Measurements from ENCODE around the gene ZNF80.

The ZNF80 gene

GRCh38 chr3:114213627-114214541, 23.5 kb downstream of the ZNF80 start:
- Histone ChIP-seq H3K4me1 (ENCODE audit: control insufficient read depth, low read length) (peaks cover 71% of the 10 kb centered on the region), H3K27ac (ENCODE audit: low read depth, low read length) (peak overlapping the region; percentile 98), H3F3A (ENCODE audit: control insufficient read depth, insufficient read depth) (peaks cover 30% of the 10 kb centered on the region), H3K4me3 (ENCODE audit: low read length) (peak overlapping the region; percentile 76), H3K79me2 (ENCODE audit: control insufficient read depth, low read length) (peaks cover 14% of the 10 kb centered on the region), H3K4me2 (ENCODE audit: low read length) (peak overlapping the region; percentile 94), H3K27me3 (ENCODE audit: control insufficient read depth, low read length) (no peaks in the 10 kb centered on the region), H3K36me3 (ENCODE audit: control insufficient read depth, low read length) (peaks cover 4% of the 10 kb centered on the region; the same call in 1 of the 2 replicates), H3K9me2 (replicated peaks; ENCODE audit: control insufficient read depth, low read length) (no peaks in the 10 kb centered on the region), H3K9me3 (ENCODE audit: control insufficient read depth, insufficient read depth, low read length) (no peaks in the 10 kb centered on the region), H4K20me1 (ENCODE audit: control insufficient read depth, insufficient read depth, low read depth, low read length) (no peaks in the 10 kb centered on the region)
- no peak for TF ChIP-seq EZH2phosphoT487 (IDR thresholded peaks at IDR 0.05; ENCODE audit: borderline replicate concordance, low read length)
- TF ChIP-seq, protein P1, sequence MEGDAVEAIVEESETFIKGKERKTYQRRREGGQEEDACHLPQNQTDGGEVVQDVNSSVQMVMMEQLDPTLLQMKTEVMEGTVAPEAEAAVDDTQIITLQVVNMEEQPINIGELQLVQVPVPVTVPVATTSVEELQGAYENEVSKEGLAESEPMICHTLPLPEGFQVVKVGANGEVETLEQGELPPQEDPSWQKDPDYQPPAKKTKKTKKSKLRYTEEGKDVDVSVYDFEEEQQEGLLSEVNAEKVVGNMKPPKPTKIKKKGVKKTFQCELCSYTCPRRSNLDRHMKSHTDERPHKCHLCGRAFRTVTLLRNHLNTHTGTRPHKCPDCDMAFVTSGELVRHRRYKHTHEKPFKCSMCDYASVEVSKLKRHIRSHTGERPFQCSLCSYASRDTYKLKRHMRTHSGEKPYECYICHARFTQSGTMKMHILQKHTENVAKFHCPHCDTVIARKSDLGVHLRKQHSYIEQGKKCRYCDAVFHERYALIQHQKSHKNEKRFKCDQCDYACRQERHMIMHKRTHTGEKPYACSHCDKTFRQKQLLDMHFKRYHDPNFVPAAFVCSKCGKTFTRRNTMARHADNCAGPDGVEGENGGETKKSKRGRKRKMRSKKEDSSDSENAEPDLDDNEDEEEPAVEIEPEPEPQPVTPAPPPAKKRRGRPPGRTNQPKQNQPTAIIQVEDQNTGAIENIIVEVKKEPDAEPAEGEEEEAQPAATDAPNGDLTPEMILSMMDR (IDR thresholded peaks at IDR 0.05; ENCODE audit: low read depth, low read length, poor library complexity, severe bottlenecking): peak; percentile 57

- TF ChIP-seq, protein P1 (IDR thresholded peaks at IDR 0.05; ENCODE audit: low read depth, low read length, poor library complexity, severe bottlenecking): no peak
- TF ChIP-seq EZH2phosphoT487 (IDR thresholded peaks at IDR 0.05; ENCODE audit: borderline replicate concordance, low read length): no peak
- H3K9me3 ChIP-seq (ENCODE audit: control insufficient read depth, insufficient read depth, low read length): no peaks in the 10 kb centered on the region
- no peaks in the 10 kb centered on the region for H4K20me1 ChIP-seq (ENCODE audit: control insufficient read depth, insufficient read depth, low read depth, low read length)
- H3K27ac ChIP-seq (ENCODE audit: low read depth, low read length): peak overlapping the region; percentile 98
- H3K4me1 ChIP-seq (ENCODE audit: control insufficient read depth, low read length): peaks cover 64% of the 10 kb centered on the region
- peaks cover 14% of the 10 kb centered on the region for H3K79me2 ChIP-seq (ENCODE audit: control insufficient read depth, low read length)
- H3F3A ChIP-seq (ENCODE audit: control insufficient read depth, insufficient read depth): peaks cover 30% of the 10 kb centered on the region
- H3K9me2 ChIP-seq (replicated peaks; ENCODE audit: control insufficient read depth, low read length): no peaks in the 10 kb centered on the region
- H3K27me3 ChIP-seq (ENCODE audit: control insufficient read depth, low read length): no peaks in the 10 kb centered on the region
- H3K36me3 ChIP-seq (ENCODE audit: control insufficient read depth, low read length): peaks cover 4% of the 10 kb centered on the region; the same call in 1 of the 2 replicates
- peak overlapping the region; percentile 76 for H3K4me3 ChIP-seq (ENCODE audit: low read length)
- H3K4me2 ChIP-seq (ENCODE audit: low read length): peak overlapping the region; percentile 94
Measured at GRCh38 chr3:114213292-114213626, 24.1 kb downstream of the ZNF80 start.

GRCh38 chr3:114212646-114213045, 24.7 kb downstream of the ZNF80 start:
- Histone ChIP-seq H3K27me3 (ENCODE audit: control insufficient read depth, low read length) (no peaks in the 10 kb centered on the region), H3K36me3 (ENCODE audit: control insufficient read depth, low read length) (no peaks in the 10 kb centered on the region; the same call in 1 of the 2 replicates), H3K4me2 (ENCODE audit: low read length) (peak overlapping the region; percentile 94), H3K4me1 (ENCODE audit: control insufficient read depth, low read length) (peaks cover 58% of the 10 kb centered on the region), H4K20me1 (ENCODE audit: control insufficient read depth, insufficient read depth, low read depth, low read length) (no peaks in the 10 kb centered on the region), H3F3A (ENCODE audit: control insufficient read depth, insufficient read depth) (peaks cover 30% of the 10 kb centered on the region), H3K4me3 (ENCODE audit: low read length) (peak overlapping the region; percentile 76), H3K79me2 (ENCODE audit: control insufficient read depth, low read length) (peaks cover 14% of the 10 kb centered on the region), H3K27ac (ENCODE audit: low read depth, low read length) (peak overlapping the region; percentile 98), H3K9me2 (replicated peaks; ENCODE audit: control insufficient read depth, low read length) (no peaks in the 10 kb centered on the region), H3K9me3 (ENCODE audit: control insufficient read depth, insufficient read depth, low read length) (no peaks in the 10 kb centered on the region)
- TF ChIP-seq, protein P1 (IDR thresholded peaks at IDR 0.05; ENCODE audit: low read depth, low read length, poor library complexity, severe bottlenecking): no peak
- TF ChIP-seq EZH2phosphoT487 (IDR thresholded peaks at IDR 0.05; ENCODE audit: borderline replicate concordance, low read length): no peak
